AG04449 (cell line): ENCODE results near the gene ATAD5.
"Not testable (repeated sequence)": the region's sequence is repeated elsewhere in the genome, so short reads cannot be mapped to it uniquely, and the experiment has no call there.

Experiments used
- CTCF ChIA-PET: fragments of 350-600 bp; formaldehyde crosslinking; extraction: SDS; loops from one replicate; lab custom pipeline; 2021; ENCODE audit warnings: antibody characterized with exemption; lab: Yijun Ruan, JAX
- POLR2A ChIA-PET: fragments of 400-600, 350-600 bp; formaldehyde crosslinking; extraction: SDS; loops from one replicate; lab custom pipeline; 2020; ENCODE audit warnings: antibody characterized with exemption, inconsistent platforms; lab: Yijun Ruan, JAX
- DNase-seq: peaks from one replicate; pipeline ENCODE4 v3.0.0-alpha.2; 2010; ENCODE audit warnings: low read depth, low spot score
- H3K4me3 ChIP-seq: 2 replicates; pipeline ENCODE4 v1.5.1; 2011; ENCODE audit warnings: low read depth, mild to moderate bottlenecking, control low read depth, low read length
- CTCF ChIP-seq: IDR thresholded peaks from one replicate; pipeline ENCODE4 v1.5.1; 2011; ENCODE audit warnings: mild to moderate bottlenecking, moderate library complexity, low read length, control low read depth, inconsistent platforms; ENCODE audit not compliant: insufficient read depth; ENCODE audit errors: missing control alignments

Gene ATAD5

GRCh38 chr17:30809867-30810266 lies 21.9 kb upstream of the ATAD5 start:
- POLR2A ChIA-PET = interaction anchor here (0.6 kb wide), 1 partner anchor 408 kb away, joined by 3 read pairs; no protein-coding TSS in a partner anchor
- no peak overlapping the region for H3K4me3 ChIP-seq
- no peak for DNase-seq
- no peak for TF ChIP-seq CTCF
- CTCF ChIA-PET = interaction anchor here (0.8 to 2.6 kb wide), 2 partner anchors 14 to 15 kb away, joined by 3 to 9 read pairs; partner anchors contain the start of gene CRLF3

GRCh38 chr17:30812218-30813177 lies 19.3 kb upstream of the ATAD5 start:
- ChIA-PET POLR2A (no interaction called here), CTCF (interaction anchor here (0.9 to 2.0 kb wide), 3 partner anchors 11 to 404 kb away, joined by 3 to 6 read pairs (median 5); partner anchors contain the start of gene CRLF3)
- H3K4me3 ChIP-seq = no peak overlapping the region
- no peak for TF ChIP-seq CTCF
- no peak for DNase-seq

- DNase-seq, H3K4me3 ChIP-seq, POLR2A ChIA-PET: not testable (repeated sequence)
- CTCF ChIA-PET = interaction anchor here (0.7 to 2.3 kb wide), 4 partner anchors 9 to 332 kb away, joined by 3 to 7 read pairs (median 3); partner anchors contain the start of gene CRLF3
Observed at GRCh38 chr17:30814236-30814635, 17.5 kb upstream of the ATAD5 start.

- CTCF ChIA-PET = interaction anchor here (0.7 to 2.3 kb wide), 4 partner anchors 9 to 333 kb away, joined by 3 to 7 read pairs (median 3); partner anchors contain the start of gene CRLF3
- DNase-seq, POLR2A ChIA-PET, H3K4me3 ChIP-seq: not testable (repeated sequence)
Observed at GRCh38 chr17:30814860-30815259, 16.9 kb upstream of the ATAD5 start.

GRCh38 chr17:30816165-30816564 lies 15.6 kb upstream of the ATAD5 start:
- ChIA-PET POLR2A (no interaction called here), CTCF (interaction anchor here (2.3 kb wide), 1 partner anchor 8 kb away, joined by 7 read pairs; the partner anchor contains the start of gene CRLF3)
- H3K4me3 ChIP-seq = no peak overlapping the region
- no peak for DNase-seq
- no peak for TF ChIP-seq CTCF

- no peak overlapping the region for H3K4me3 ChIP-seq
- POLR2A ChIA-PET = no interaction called here
- no peak for TF ChIP-seq CTCF
- CTCF ChIA-PET = interaction anchor here (1.0 to 1.6 kb wide), 2 partner anchors 9 to 10 kb away, joined by 3 to 5 read pairs; no protein-coding TSS in a partner anchor
- peak; percentile 31 for DNase-seq
Observed at GRCh38 chr17:30819971-30820705, 11.6 kb upstream of the ATAD5 start.
